Heart left ventricle (tissue), 16 donors: ENCODE results near the gene DKC1. TPM values are rescaled to one million over a fixed set of nuclear protein-coding genes. Genes with fewer than 3 reads are reported as not detected.

Experiments
- ATAC-seq, 4 donors: fragments of 200-7000 bp; cut with Tn5 transposase; one replicate each; pipeline ENCODE4 v1.9.1; 2020 to 2022; ENCODE audit warnings: moderate library complexity in 4 of 4, mild to moderate bottlenecking in 3 of 4, moderate number of reproducible peaks in 1 of 4
- DNase-seq, 5 donors: peaks; one replicate each; pipeline ENCODE4 v3.0.0-alpha.2; 2020
- H3K27ac ChIP-seq, 12 donors: fragments of 200-600 bp; sonication (generic) in 4 of 12; one replicate each; pipeline versions ENCODE4 v1.5.0 to v1.8.0; 2016 to 2022; ENCODE audit warnings: mild to moderate bottlenecking in 2 of 12
- H3K27me3 ChIP-seq, 9 donors: fragments of 200-600 bp; sonication (generic) in 2 of 9; one replicate each; pipeline versions ENCODE4 v1.5.1 to v1.8.0; 2016 to 2022; ENCODE audit warnings: mild to moderate bottlenecking in 3 of 9
- H3K36me3 ChIP-seq, 9 donors: fragments of 200-600 bp; sonication (generic) in 2 of 9; one replicate each; pipeline versions ENCODE4 v1.5.0 to v1.8.0; 2018 to 2022; ENCODE audit warnings: mild to moderate bottlenecking in 2 of 9
- H3K4me1 ChIP-seq, 12 donors: fragments of 200-600 bp; sonication (generic) in 4 of 12; one replicate each; pipeline versions ENCODE4 v1.5.0 to v1.8.0; 2016 to 2022; ENCODE audit warnings: mild to moderate bottlenecking in 3 of 12
- H3K4me3 ChIP-seq, 12 donors: fragments of 200-600 bp; sonication (generic) in 4 of 12; one replicate each; pipeline versions ENCODE4 v1.5.0 to v1.8.0; 2017 to 2022; ENCODE audit warnings: mild to moderate bottlenecking in 9 of 12, moderate library complexity in 4 of 12
- H3K9me3 ChIP-seq, 12 donors: fragments of 200-600 bp; sonication (generic) in 4 of 12; one replicate each; pipeline versions ENCODE4 v1.5.0 to v1.8.0; 2016 to 2022; ENCODE audit warnings: mild to moderate bottlenecking in 1 of 12
- CTCF ChIP-seq, 12 donors: fragments of 200-600 bp; sonication (generic) in 4 of 12; IDR thresholded peaks; one replicate each; pipeline versions ENCODE4 v1.5.0 to v1.8.0; 2018 to 2022; ENCODE audit warnings: antibody characterized with exemption in 12 of 12, mild to moderate bottlenecking in 5 of 12
- POLR2A ChIP-seq, 2 donors: fragments of 450-650 bp; IDR thresholded peaks; one replicate each; pipeline ENCODE4 v1.6.1; 2017; ENCODE audit warnings: antibody characterized with exemption in 2 of 2, mild to moderate bottlenecking in 2 of 2, moderate library complexity in 2 of 2
- WGBS, 4 donors: extraction: QIAGEN DNeasy Blood & Tissue Kit in 2 of 4; methylation state at CpG; one replicate each; pipeline versions ENCODE4 v1.1.5 to v1.1.7; 2013 to 2018; 5-methylcytosine and 5-hydroxymethylcytosine counted together
- intact Hi-C, 10 donors: fragments of 100-400 bp; cut with DNase I; formaldehyde crosslinking; loops; one replicate each; pipeline versions ENCODE4 v1.11.1 to v1.14.2; 2022
- polyA plus RNA-seq, 2 donors: library from polyadenylated mRNA; stranded (reverse); fragments of 200-250 nt; gene quantifications; one replicate each; pipeline ENCODE4 v1.2.3, GENCODE V29; 2013
- total RNA-seq, 9 donors: library from RNA; depleted of rRNA in 2 of 9; stranded (reverse); fragments of >200 nt in 2 of 9; fragmentation: NEBNext Ultra II Directional in 3 of 9; extraction: Animal tissue kit (Norgen Biotek cat#: 25700) in 3 of 9; gene quantifications; one replicate each; pipeline versions ENCODE4 v1.1.0 to v1.2.4, GENCODE V29; 2016 to 2023
- donor health status: ischemic (EF 13 %, LVEDD 7.1; RV severe dilation, severe dysfunction).
- donor health status: healthy with polysubstance abuse.
- donor health status: DM: no; HTN: yes; CAD: no.
- donor health status: DM: no; HTN: no; CAD: no.
- donor health status: ischemic (EF 25% LVEDD 6.9; RV normal size, moderate dysfunction).
- donor health status: ischemic (EF 25% LVEDD 5.7; RV mildly dilated, moderate dysfunction).
- donor health status: healthy.
- donor health status: DM: yes; HTN: yes; CAD: no.
- donor health status: ischemic (EF 35%, LVEDD 5.7; RV mildly dilated, moderate dysfunction).
- donor health status: nonischemic (EF 11% LVEDD 7.7; RV severe dilation, severe dysfunction).
- donor health status: DM: yes; HTN: yes; CAD: no.
- donor health status: PGD.
- donor health status: ischemic (EF 29% LVEDD 5.4; RV normal size, mild dysfunction).
- donor health status: nonischemic (EF 23%, LVEDD 6.1; RV moderate dilation, normal function).

Gene DKC1
- total and polyA plus RNA-seq, 11 donors: 12.9 to 31.9 (median 23.6) TPM

GRCh38 chrX:154734061-154734781, 28.4 kb upstream of the DKC1 start:
- peak; percentile 33 to 65 (median 40) for DNase-seq
- H3K4me3 ChIP-seq: peak overlapping the region in 1 of 12 donors; percentile 30
- WGBS, 4 donors: 16 to 33% (median 24%) methylated on average over 8 of the region's 8 CpGs
- peaks cover 9 to 100% (median 92%) of the 10 kb centered on the region in 12 donors for H3K4me1 ChIP-seq
- H3K36me3 ChIP-seq: no peaks in the 10 kb centered on the region
- intact Hi-C loops: loop anchor here in 1 of 10 donors (5.0 kb wide), 1 partner anchor 37 kb away; no protein-coding TSS in a partner anchor
- no peaks in the 10 kb centered on the region for H3K27me3 ChIP-seq
- H3K27ac ChIP-seq: peak overlapping the region; percentile 58 to 92 (median 79)
- H3K9me3 ChIP-seq: no peaks in the 10 kb centered on the region
- ATAC-seq: peak; percentile 13 to 60 (median 30)
- no peak for TF ChIP-seq POLR2A (IDR thresholded peaks at IDR 0.05)
- no peak for TF ChIP-seq CTCF (IDR thresholded peaks at IDR 0.05)

- TF ChIP-seq CTCF (IDR thresholded peaks at IDR 0.05): no peak
- TF ChIP-seq POLR2A (IDR thresholded peaks at IDR 0.05): no peak
- intact Hi-C loops: no loop called here
- no peaks in the 10 kb centered on the region for H3K27me3 ChIP-seq
- 37 to 56% (median 43%) methylated on average over 7 of the region's 7 CpGs for WGBS, 4 donors
- peaks cover 9 to 96% (median 77%) of the 10 kb centered on the region in 12 donors for H3K4me1 ChIP-seq
- DNase-seq: peak; percentile 62 to 86 (median 72)
- H3K36me3 ChIP-seq: no peaks in the 10 kb centered on the region
- peak; percentile 76 to 82 (median 79) for ATAC-seq
- H3K4me3 ChIP-seq: no peak overlapping the region
- no peaks in the 10 kb centered on the region for H3K9me3 ChIP-seq
- H3K27ac ChIP-seq: peak overlapping the region; percentile 58 to 92 (median 79)
Observed at GRCh38 chrX:154735695-154736393, 26.8 kb upstream of the DKC1 start.

GRCh38 chrX:154737136-154737535, 25.5 kb upstream of the DKC1 start:
- no peaks in the 10 kb centered on the region for H3K9me3 ChIP-seq
- TF ChIP-seq CTCF (IDR thresholded peaks at IDR 0.05) (no peak), POLR2A (IDR thresholded peaks at IDR 0.05) (no peak)
- H3K27me3 ChIP-seq: no peaks in the 10 kb centered on the region
- 67 to 73% (median 69%) methylated on average over 5 of the region's 5 CpGs for WGBS, 4 donors
- no peak overlapping the region for H3K4me3 ChIP-seq
- intact Hi-C loops: no loop called here
- DNase-seq (no peak), ATAC-seq (no peak)
- peak overlapping the region; percentile 61 to 92 (median 79) for H3K27ac ChIP-seq
- no peaks in the 10 kb centered on the region for H3K36me3 ChIP-seq
- H3K4me1 ChIP-seq: peaks cover 5 to 85% (median 65%) of the 10 kb centered on the region in 12 donors
